Neural cell (in vitro differentiated cells): ENCODE data around the gene FAM171A2. TPM values are rescaled to one million over a fixed set of nuclear protein-coding genes. Genes with fewer than 3 reads are reported as not detected.

Experiments used
- H2AFZ ChIP-seq: fragments of 200-600, 300-800 bp; sonication (generic), shearing (Covaris generic); 2 replicates; pipeline ENCODE4 v1.6.0; 2014; ENCODE audit warnings: low read depth, mild to moderate bottlenecking, antibody characterized with exemption, low read length, moderate library complexity
- H3F3A ChIP-seq: fragments of 200-600 bp; shearing (Covaris generic); 2 replicates; pipeline ENCODE4 v1.6.1; 2016; ENCODE audit warnings: mild to moderate bottlenecking, moderate library complexity, mixed read lengths, antibody characterized with exemption, low read length; ENCODE audit not compliant: insufficient read depth, poor library complexity, severe bottlenecking
- H3K27ac ChIP-seq: fragments of 200-600, 300-800 bp; sonication (generic), shearing (Covaris generic); 2 replicates; pipeline ENCODE4 v1.5.1; 2014; ENCODE audit warnings: mild to moderate bottlenecking, low read length, moderate library complexity
- H3K27me3 ChIP-seq: fragments of 300-800, 200-600 bp; sonication (generic), shearing (Covaris generic); 2 replicates; pipeline ENCODE4 v1.6.0; 2014; ENCODE audit warnings: mild to moderate bottlenecking, low read depth, low read length, moderate library complexity; ENCODE audit not compliant: insufficient read depth
- H3K36me3 ChIP-seq: fragments of 300-800, 200-600 bp; sonication (generic), shearing (Covaris generic); 2 replicates; pipeline ENCODE4 v1.5.1; 2014; ENCODE audit warnings: mild to moderate bottlenecking, antibody characterized with exemption, low read length, moderate library complexity; ENCODE audit not compliant: insufficient read depth
- H3K4me2 ChIP-seq: fragments of 300-800, 200-600 bp; sonication (generic), shearing (Covaris generic); 2 replicates; pipeline ENCODE4 v1.6.0; 2014; ENCODE audit warnings: mild to moderate bottlenecking, low read length
- H3K4me3 ChIP-seq: fragments of 300-800, 200-600 bp; sonication (generic), shearing (Covaris generic); 2 replicates; pipeline ENCODE4 v1.5.1; 2014; ENCODE audit warnings: mild to moderate bottlenecking, low read length, moderate library complexity
- H3K79me2 ChIP-seq: fragments of 200-600 bp; shearing (Covaris generic); replicated peaks from 2 replicates; pipeline ENCODE4 v1.6.0; 2014; ENCODE audit warnings: mild to moderate bottlenecking, low read length, moderate library complexity; ENCODE audit not compliant: insufficient read depth
- H3K9ac ChIP-seq: fragments of 300-800, 200-600 bp; sonication (generic), shearing (Covaris generic); 2 replicates; pipeline ENCODE4 v1.6.1; 2016; ENCODE audit warnings: mild to moderate bottlenecking, low read length, mixed read lengths
- H3K9me2 ChIP-seq: fragments of 200-600 bp; shearing (Covaris generic); 2 replicates; pipeline ENCODE4 v1.6.1; 2016; ENCODE audit warnings: mild to moderate bottlenecking, low read length, mixed read lengths; ENCODE audit not compliant: insufficient read depth
- H3K9me3 ChIP-seq: fragments of 200-600, 300-800 bp; sonication (generic), shearing (Covaris generic); 2 replicates; pipeline ENCODE4 v1.6.1; 2016; ENCODE audit warnings: mild to moderate bottlenecking, mixed run types, low read length, moderate library complexity, mixed read lengths
- H4K20me1 ChIP-seq: fragments of 200-600 bp; shearing (Covaris generic); 2 replicates; pipeline ENCODE4 v1.6.1; 2016; ENCODE audit warnings: mild to moderate bottlenecking, mixed run types; ENCODE audit not compliant: insufficient read depth
- EP300 ChIP-seq: fragments of 450-650 bp; conservative IDR thresholded peaks from 2 replicates; pipeline ENCODE4 v1.6.1; 2014; ENCODE audit warnings: antibody characterized with exemption, mild to moderate bottlenecking, moderate library complexity; ENCODE audit not compliant: poor library complexity, severe bottlenecking
- EZH2 ChIP-seq: fragments of 200-600, 300-800 bp; shearing (Covaris generic), sonication (generic); IDR thresholded peaks from 2 replicates; pipeline ENCODE4 v1.6.1; 2014; ENCODE audit warnings: antibody characterized with exemption, low read length, borderline replicate concordance, mild to moderate bottlenecking; ENCODE audit not compliant: insufficient read depth, poor library complexity, severe bottlenecking
- MXI1 ChIP-seq: fragments of 450-650 bp; conservative IDR thresholded peaks from 2 replicates; pipeline ENCODE4 v1.6.1; 2014; ENCODE audit warnings: antibody characterized with exemption, mild to moderate bottlenecking; ENCODE audit not compliant: poor library complexity, severe bottlenecking
- POLR2AphosphoS5 ChIP-seq: IDR thresholded peaks from 2 replicates; pipeline ENCODE4 v1.6.1; 2012
- RAD21 ChIP-seq: fragments of 450-650 bp; conservative IDR thresholded peaks from 2 replicates; pipeline ENCODE4 v1.6.1; 2014; ENCODE audit warnings: antibody characterized with exemption, mild to moderate bottlenecking, moderate library complexity
- SMC3 ChIP-seq: fragments of 450-650 bp; conservative IDR thresholded peaks from 2 replicates; pipeline ENCODE4 v1.6.1; 2014; ENCODE audit warnings: antibody characterized with exemption, mild to moderate bottlenecking, moderate library complexity; ENCODE audit not compliant: poor library complexity
- TAF1 ChIP-seq: IDR thresholded peaks from 2 replicates; pipeline ENCODE4 v1.6.1; 2012; ENCODE audit warnings: low read depth
- polyA plus RNA-seq: library from polyadenylated mRNA; depleted of rRNA; stranded (reverse); fragments of >200 nt; gene quantifications from 2 replicates; pipeline ENCODE4 v1.2.3, GENCODE V29; 2014
- TF ChIP-seq, protein P1 (sequence below): IDR thresholded peaks from 2 replicates; pipeline ENCODE4 v1.6.1; 2012; ENCODE audit warnings: borderline replicate concordance
- TF ChIP-seq, protein P2 (sequence below): fragments of 450-650 bp; IDR thresholded peaks from 2 replicates; pipeline ENCODE4 v1.5.1; 2014; ENCODE audit warnings: antibody characterized with exemption, mild to moderate bottlenecking, moderate library complexity; ENCODE audit not compliant: poor library complexity, severe bottlenecking

The FAM171A2 gene
- polyA plus RNA-seq, 1 donor from 2014 or later, result 73.6 TPM

DNA sequence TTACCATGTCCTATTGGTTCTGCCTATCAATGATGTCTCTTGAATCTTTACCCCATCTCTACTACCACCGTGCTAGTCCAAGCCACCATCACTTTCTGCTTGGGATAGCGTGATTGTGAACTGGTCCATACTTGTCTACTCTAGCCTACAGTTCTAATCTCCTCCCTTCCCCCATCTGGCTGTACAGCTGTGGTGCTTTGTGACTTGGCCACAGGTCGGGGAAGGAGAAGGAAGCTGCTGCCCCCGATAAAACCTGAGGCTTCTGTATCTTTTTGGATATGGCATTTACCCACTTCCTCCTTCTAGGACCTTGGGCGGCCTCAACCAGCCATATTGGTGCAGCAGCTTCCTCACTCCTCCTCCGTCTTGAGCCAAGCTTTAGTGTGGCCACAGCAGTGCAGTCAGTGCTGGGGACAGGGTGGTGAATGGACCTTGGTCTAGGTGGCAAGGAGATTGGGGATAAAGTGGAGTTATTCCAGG lies 26.1 kb upstream of the FAM171A2 start:
- Histone ChIP-seq H3K9me2 (no peaks in the 10 kb centered on the region), H3K9me3 (no peaks in the 10 kb centered on the region), H4K20me1 (no peaks in the 10 kb centered on the region), H3K79me2 (no peaks in the 10 kb centered on the region), H3K4me2 (no peak overlapping the region), H2AFZ (no peak overlapping the region), H3K36me3 (no peaks in the 10 kb centered on the region), H3K9ac (no peak overlapping the region), H3K4me3 (no peak overlapping the region), H3F3A (no peaks in the 10 kb centered on the region), H3K27ac (no peak overlapping the region), H3K27me3 (peaks cover 13% of the 10 kb centered on the region)
- TF ChIP-seq POLR2AphosphoS5, result no peak
- no peak for TF ChIP-seq MXI1
- TF ChIP-seq RAD21, result no peak
- TF ChIP-seq, protein P1, sequence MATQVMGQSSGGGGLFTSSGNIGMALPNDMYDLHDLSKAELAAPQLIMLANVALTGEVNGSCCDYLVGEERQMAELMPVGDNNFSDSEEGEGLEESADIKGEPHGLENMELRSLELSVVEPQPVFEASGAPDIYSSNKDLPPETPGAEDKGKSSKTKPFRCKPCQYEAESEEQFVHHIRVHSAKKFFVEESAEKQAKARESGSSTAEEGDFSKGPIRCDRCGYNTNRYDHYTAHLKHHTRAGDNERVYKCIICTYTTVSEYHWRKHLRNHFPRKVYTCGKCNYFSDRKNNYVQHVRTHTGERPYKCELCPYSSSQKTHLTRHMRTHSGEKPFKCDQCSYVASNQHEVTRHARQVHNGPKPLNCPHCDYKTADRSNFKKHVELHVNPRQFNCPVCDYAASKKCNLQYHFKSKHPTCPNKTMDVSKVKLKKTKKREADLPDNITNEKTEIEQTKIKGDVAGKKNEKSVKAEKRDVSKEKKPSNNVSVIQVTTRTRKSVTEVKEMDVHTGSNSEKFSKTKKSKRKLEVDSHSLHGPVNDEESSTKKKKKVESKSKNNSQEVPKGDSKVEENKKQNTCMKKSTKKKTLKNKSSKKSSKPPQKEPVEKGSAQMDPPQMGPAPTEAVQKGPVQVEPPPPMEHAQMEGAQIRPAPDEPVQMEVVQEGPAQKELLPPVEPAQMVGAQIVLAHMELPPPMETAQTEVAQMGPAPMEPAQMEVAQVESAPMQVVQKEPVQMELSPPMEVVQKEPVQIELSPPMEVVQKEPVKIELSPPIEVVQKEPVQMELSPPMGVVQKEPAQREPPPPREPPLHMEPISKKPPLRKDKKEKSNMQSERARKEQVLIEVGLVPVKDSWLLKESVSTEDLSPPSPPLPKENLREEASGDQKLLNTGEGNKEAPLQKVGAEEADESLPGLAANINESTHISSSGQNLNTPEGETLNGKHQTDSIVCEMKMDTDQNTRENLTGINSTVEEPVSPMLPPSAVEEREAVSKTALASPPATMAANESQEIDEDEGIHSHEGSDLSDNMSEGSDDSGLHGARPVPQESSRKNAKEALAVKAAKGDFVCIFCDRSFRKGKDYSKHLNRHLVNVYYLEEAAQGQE, result no peak
- no peak for TF ChIP-seq EZH2
- TF ChIP-seq EP300, result no peak
- TF ChIP-seq, protein P2, sequence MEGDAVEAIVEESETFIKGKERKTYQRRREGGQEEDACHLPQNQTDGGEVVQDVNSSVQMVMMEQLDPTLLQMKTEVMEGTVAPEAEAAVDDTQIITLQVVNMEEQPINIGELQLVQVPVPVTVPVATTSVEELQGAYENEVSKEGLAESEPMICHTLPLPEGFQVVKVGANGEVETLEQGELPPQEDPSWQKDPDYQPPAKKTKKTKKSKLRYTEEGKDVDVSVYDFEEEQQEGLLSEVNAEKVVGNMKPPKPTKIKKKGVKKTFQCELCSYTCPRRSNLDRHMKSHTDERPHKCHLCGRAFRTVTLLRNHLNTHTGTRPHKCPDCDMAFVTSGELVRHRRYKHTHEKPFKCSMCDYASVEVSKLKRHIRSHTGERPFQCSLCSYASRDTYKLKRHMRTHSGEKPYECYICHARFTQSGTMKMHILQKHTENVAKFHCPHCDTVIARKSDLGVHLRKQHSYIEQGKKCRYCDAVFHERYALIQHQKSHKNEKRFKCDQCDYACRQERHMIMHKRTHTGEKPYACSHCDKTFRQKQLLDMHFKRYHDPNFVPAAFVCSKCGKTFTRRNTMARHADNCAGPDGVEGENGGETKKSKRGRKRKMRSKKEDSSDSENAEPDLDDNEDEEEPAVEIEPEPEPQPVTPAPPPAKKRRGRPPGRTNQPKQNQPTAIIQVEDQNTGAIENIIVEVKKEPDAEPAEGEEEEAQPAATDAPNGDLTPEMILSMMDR, result no peak

DNA sequence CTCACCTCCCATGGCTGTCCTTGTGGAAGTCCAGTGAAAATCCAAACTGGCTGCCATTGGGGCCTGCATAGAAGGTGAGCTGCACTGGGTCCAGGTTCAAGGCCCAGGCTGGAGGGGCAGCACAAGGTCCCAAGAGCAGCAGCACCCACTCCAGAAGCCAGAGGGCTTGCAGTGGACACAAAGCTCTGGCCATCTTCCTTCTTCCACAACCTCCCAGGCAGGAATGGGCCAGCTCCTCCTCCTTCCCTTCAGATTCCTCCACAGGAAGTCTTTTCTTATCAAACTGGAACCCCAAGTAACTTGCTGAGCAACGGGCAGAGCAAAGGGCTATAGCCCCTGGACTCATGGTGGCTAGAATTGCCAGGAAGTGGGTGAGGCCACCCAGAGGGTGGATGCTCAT lies 25.6 kb upstream of the FAM171A2 start, which contains the start of gene ITGA2B:
TSS of gene ITGA2B (minus strand) at position 369 of the 400 bp plus-strand sequence. CDS start at position 193, 176 bp downstream.
- H3K27ac ChIP-seq, result no peak within 1 kb of the TSS
- H3K9me3 ChIP-seq, result no peaks in the 10 kb centered on the region
- H3K4me3 ChIP-seq, result no peak within 1 kb of the TSS
- no peaks in the 10 kb centered on the region for H3K9me2 ChIP-seq
- H3K27me3 ChIP-seq, result peaks cover 15% of the 10 kb centered on the region
- H3K4me2 ChIP-seq, result no peak within 1 kb of the TSS
- no peaks in the 10 kb centered on the region for H3K36me3 ChIP-seq
- no peaks in the 10 kb centered on the region for H3K79me2 ChIP-seq
- H4K20me1 ChIP-seq, result no peaks in the 10 kb centered on the region
- TF ChIP-seq POLR2AphosphoS5 (no peak), SMC3 (no peak), MXI1 (no peak), TAF1 (no peak), EP300 (no peak), EZH2 (no peak), RAD21 (no peak)
- TF ChIP-seq, protein P2, result no peak
- TF ChIP-seq, protein P1, result no peak
- H3F3A ChIP-seq, result no peaks in the 10 kb centered on the region
- H2AFZ ChIP-seq, result no peak within 1 kb of the TSS
- no peak within 1 kb of the TSS for H3K9ac ChIP-seq
